GM18507 (cell line): Measurements from ENCODE around the gene PKHD1.

Experiments used
- DNase-seq: peaks from one replicate; pipeline ENCODE4 v3.0.0; 2011; ENCODE audit warnings: low read depth; ENCODE audit not compliant: insufficient read length; ENCODE audit errors: extremely low spot score
- FAIRE-seq: peaks from 2 replicates; lab custom pipeline; 2011; peaks lifted over from hg19 to GRCh38; lab: Jason Lieb, UNC

Gene PKHD1

DNA sequence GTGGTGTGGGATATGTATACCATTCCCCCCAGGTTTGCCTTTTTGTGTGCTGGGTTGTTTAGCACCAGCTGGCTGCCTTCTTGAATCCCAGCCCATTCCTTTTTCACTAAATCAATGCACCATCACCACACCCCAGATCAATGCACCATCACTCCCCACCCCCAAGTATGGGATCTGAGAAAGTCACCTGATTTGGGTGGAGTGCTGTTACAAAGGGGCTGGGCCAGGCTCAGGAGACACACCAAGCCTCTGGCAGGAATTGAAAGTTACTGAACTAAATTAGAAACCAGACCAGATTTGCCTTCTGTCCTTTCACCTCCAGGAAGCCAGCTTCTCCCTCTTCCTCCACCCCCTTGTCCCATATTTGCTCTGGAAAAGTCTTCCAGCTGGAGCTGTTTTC is 19.6 kb upstream of the PKHD1 start:
- DNase-seq (no peak), FAIRE-seq (no peak)

DNA sequence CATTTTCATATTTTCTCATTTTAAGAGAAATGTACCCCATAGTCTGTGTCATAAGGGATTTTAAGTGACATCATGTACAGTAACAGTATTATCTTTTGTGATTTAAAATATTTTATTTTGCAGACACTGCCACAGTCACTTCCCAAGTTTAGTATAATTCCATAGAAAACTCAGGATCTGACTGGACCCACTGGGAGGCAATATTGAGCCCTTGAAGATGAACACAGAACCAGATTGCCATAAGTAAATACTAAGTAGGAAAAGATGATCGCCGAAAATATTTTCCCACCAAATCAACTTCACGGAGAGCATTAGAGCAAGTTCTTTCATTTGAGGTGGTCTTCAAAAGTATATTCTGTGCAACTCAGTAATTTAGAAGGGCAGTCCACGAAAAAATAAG is 17.6 kb upstream of the PKHD1 start:
- DNase-seq, result no peak
- no peak for FAIRE-seq

DNA sequence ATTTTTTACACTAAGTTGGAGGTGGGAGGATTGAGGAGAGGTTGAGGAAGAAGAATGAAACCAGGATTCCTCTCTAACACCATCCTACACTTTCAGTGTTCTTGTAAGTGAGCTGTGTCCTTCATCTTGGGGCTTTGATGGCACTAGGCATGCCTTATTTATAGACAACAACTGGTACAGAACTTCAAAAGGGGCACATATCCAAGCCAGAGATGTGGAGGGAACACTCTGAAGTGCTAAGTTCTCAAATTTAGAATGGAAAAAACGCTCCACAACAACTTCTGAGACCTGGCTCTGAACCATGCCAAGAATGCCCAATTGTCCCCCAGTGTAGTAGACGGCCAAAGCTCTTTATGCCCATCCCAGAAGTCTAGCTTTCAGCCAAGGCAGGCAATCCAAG is 16.2 kb upstream of the PKHD1 start:
- no peak for FAIRE-seq

DNA sequence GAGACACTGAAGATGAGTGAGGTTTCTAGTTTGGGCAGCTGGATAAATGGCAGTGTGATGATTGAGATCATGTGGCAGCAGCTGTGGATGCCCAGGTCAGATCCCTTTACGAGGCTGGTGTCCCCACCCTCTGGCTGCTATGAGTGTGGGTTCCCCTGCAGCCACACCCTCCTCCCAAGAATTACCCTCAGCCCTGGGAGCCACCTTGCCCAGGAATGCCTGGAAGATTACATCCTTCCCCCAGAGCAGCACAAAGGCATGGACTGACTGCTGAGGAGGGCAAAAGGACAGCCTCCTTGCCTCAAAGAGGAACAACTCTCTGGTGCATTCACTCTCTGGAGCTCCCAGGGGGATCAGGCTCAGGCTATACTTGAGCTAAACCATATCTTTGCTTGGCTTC is 15.0 kb upstream of the PKHD1 start:
- DNase-seq (no peak), FAIRE-seq (no peak)

More for the DNA sequence above, 16.2 kb upstream of the PKHD1 start:
- DNase-seq, result no peak

DNA sequence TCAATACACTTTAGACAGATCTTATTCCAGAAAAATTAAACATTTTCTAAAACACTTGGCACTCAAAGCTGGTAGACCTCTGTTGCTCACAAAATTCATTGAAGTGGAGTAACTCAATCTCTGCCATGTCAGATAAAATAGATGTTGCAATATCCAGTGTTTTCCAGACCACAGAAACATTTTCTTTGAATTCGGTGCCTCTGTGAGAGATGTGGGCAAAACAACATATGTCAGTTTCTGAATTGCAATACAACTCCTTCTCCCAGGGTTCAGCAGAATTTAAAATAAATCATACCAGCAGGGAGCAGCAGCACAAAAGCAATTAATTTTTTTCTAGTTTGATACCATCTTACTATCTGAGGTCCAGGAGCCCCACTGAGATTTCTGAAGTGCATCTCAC is 11.3 kb upstream of the PKHD1 start:
- DNase-seq (no peak), FAIRE-seq (no peak)

DNA sequence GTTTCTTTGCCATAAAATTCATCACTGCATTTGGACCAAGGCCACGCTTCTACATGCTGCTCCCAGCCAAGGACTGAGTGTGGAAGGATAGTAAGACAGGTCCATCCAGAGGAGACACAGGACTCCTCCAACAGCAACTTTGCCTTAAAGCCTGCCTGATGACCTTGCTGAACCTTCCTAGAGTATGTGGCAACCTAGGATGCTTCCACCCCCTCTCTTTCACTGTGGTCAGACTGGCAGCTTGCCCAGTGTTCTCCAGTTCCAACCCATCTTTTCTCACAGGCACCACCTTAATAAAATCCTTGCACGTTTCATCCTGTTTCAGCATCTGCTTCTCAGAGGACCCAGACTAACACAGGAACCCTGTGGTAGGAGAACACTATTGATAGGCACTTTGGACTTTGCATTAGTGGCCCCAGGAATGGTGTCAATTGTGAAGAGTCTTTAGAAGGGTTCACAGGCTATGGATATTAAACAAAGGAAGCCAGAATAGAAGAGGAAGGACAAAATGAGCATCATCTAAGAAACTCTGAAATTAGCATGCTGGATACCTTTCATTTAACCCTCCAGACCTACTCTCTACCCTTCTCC is 2.4 kb upstream of the PKHD1 start:
- no peak for FAIRE-seq
- no peak for DNase-seq

DNA sequence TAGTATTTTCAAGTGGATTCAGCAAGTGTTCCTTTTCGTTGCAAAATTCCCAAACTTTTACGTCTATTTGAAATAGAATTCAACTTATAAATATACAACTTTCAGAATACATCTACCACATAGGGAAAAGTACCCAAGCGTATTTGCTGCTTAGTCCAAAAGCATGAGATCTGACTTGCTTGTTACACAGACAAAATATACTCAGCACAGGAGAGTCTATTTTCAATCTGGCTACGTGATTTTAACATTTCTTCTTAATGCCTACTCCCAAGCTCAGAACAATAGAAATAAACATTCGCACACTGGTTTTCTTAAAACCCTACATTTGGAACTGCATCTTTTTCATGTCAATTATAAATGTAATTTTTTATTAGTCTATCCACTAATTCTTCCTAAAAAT is 672 bp downstream of the PKHD1 start:
- DNase-seq (no peak), FAIRE-seq (no peak)

DNA sequence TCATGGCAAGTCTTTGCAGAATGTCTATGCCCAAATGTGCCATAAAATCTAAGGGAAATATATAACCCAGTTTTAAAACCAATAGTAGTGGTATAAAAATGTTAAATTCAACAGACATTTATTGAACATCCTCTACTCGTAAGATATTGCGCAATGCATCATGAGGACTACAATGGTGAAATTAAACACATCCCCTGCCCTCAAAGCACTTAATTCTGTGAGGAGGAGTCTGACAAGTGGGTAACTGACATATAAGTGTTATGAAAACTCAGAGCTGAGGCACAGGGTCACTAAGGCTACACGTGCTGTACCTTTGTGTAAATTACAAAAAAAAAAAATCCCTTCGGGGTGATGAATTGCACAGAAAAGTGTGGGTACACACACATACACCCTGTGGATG is 6.2 kb downstream of the PKHD1 start:
- DNase-seq (no peak), FAIRE-seq (no peak)

DNA sequence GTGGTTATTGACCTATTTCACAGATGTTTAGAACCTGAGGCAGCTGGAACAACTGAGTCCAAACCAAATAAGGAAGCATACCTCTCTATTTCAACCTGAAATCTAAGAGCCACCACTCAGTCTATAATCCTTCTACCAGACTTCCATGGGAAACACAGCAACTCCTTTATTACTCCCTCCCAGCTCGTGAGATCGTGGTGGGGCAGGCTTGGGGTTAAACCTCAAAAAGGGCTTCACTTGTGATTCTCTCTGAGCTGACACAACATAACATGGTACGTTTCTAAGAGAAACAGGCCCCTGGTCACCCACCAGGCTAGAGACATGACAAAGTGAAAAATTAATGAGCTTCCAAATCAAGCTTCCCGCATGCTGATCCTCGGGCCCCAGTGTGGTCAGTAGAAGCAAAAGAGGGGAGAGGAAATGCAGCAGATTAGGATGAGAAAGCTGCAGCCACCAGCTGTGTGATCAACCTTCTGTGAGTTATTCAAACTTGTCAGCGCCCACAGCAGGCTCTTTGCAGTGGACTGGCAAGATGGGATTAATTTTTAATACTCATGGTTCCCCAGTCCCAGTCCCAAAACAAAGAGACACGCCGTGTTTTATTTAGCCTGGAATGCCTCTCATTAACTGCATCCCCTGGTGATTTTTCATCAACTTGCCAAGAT is 9.3 kb downstream of the PKHD1 start:
- DNase-seq (no peak), FAIRE-seq (no peak)

DNA sequence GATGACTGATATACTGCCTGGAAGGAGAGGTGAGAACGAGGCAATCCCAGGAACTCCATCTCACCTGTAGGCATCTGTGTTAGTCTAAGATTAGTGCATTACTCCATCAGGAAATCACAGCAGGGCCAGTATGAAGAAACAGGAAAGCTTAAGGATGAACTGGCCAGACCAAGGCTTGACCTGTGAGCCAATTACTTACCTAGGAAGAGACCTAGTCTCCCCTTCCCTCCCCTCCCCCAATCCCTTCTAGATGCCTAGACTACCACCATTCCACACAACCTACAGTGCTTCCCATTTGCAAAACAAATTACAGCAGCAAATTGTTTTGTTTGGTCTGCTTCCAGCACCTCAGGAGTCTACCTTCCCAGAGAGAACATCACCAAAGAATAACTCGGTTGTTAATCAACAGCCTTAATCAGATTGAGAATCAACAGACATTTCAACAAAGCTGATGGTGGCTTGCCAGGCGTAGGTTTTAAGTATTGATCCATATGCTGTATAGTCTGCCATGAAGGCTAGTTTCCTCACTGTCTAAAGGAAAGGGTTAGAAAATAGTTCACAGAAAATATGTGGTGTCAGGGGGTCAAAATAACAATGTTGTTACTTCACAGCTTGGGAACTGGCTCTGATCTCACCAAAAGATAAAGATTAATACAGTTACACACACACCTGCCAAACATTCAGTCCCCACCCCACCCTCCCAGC is 10.1 kb downstream of the PKHD1 start:
- DNase-seq, result no peak
- FAIRE-seq, result no peak

DNA sequence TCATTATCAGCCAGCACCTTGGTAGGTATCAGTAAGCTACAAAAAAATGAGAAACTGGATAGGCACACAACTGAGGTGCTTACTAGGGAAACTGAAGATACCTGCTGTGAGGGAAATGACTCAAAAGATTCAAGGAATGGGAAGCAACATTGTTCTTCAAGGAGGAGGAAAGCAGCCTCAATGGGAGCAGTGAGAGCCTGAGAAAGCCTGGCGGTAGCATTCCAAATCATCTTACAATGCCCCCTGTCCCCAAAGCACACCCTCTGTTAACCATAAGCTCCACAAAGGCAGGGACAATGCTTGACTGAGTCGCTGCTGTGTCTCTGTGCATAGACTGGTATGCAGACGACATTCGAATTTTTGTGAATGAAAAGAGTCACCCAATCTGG is 10.6 kb downstream of the PKHD1 start:
- FAIRE-seq (no peak), DNase-seq (no peak)

DNA sequence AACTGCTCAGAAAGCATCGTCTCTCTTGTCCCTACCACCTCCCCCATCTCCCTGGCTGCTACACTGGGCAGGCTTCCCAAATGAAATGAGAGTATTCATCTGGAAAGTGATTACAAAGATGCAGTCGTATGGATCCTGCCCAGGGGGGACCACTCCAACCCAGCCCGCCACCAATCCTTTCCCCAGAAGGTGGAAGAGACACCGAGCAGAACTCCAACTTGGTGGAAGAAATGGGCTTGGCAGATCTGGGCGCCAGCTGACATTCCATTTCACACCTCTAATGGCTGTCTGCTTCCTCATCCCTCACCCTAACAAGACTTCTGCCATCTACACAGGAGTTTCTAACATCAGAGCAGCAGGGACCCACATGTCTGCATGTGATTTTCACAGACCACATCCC is 12.7 kb downstream of the PKHD1 start:
- FAIRE-seq, result no peak
- no peak for DNase-seq

DNA sequence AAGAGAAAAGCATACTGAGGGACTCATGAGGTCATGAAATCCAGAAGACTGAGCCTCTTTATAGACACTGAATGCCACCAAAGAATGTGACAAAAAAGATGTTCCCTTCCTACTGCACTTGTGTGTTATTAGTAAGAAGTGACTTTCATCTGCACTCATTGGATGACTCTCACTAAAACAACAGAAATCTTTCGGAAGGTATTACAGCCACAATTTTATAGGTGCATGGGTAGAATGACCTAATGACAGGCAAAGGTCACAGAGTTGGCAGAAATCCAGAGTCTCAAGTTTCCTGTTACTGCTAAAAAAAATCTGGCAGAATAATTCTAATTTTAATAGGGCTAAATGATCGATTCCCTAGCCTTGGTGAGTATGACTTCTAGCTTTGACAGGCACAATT is 13.3 kb downstream of the PKHD1 start:
- DNase-seq (no peak), FAIRE-seq (no peak)

DNA sequence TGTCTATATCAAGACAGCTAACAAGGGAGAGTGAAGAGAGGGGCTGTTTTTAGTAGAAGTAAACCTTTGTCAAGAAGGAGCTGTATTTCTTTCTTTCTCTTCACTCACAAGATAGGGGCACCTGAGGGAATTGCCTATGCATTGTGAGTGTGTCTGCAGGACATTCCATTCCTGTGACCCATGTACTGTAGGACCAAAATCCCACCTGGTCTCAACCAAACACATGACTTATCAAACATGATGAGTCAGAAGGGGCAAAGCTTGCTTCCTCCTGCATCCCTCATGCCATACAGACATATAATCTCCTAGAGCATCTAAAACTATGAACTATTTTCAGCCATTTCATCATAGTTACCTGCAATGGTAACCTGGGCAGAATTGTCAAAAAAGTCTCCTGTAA is 21.8 kb downstream of the PKHD1 start:
- DNase-seq (no peak), FAIRE-seq (no peak)

DNA sequence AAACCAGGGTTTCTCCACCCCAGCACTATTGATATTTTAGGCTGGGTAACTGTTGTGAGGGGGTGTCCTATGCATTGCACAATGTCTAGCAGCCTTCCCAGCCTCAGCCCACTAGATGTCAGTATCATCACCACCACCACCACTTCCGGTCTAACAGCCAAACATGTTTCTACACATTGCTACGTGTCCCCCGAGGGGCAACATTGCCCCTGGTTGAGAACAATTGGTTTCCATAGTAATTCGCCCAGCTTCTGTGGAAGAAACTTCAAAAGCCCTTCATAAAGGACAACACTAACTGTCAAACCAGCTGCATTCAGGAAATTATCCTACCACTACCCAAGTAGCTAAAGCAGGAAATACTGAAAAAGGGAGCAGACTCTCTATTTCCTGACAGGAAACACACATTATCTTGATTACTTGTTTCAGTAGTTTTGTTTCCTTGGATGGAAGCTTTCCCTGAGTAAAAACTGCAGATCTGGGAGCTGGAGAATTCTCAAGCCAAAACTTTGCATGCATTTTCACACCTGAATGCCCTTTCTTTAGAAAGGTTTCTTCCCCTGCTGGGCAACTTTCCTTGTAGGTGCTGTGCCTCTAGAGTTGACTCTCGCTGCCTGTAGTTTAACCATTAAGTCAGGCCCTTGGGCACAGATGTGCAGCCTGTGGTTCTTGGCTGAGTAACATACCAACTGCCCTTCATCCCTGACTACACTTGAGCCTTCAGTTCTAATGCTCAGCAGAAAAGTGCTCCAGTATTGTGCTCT is 23.6 kb downstream of the PKHD1 start:
- peak; percentile 83 for FAIRE-seq
- DNase-seq, result peak; percentile 50

DNA sequence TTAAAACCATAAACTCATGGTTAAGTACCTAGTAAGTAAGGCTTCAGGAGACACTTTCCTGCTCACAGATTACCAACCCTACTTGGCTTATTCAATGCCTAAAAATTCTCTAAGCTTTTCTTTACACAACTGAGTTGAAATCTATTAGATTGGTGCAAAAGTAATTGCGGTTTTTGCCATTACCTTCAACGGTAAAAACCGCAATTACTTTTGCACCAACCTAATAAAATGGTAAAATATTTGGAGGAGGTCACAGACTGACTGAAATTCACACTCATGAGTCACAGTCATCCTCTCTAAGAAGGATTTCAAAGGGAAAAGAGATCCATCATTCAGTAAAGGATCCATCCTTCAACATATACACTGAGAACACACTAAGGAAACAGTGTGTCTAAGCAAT is 25.9 kb downstream of the PKHD1 start:
- no peak for FAIRE-seq

DNA sequence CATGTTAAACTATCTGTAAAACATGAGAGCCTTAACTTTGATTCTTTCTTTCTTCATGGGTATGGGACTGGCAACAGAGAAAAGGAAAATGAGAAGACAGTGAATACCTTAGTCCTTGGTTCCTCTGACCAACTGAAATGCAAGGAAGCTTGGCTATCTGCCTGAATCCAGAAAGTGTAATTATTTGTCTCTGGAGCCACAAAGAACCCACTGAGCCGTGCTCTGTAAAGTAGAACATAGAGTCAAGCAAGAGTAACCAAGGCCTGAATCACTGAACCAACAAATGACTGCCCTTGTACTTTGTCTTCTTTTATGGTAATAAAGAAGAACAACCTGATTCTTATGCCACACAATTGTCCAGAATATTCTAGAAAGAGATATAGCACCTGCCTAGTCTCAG is 27.6 kb downstream of the PKHD1 start:
- no peak for DNase-seq
- FAIRE-seq, result no peak

More for the DNA sequence above, 25.9 kb downstream of the PKHD1 start:
- DNase-seq, result no peak

DNA sequence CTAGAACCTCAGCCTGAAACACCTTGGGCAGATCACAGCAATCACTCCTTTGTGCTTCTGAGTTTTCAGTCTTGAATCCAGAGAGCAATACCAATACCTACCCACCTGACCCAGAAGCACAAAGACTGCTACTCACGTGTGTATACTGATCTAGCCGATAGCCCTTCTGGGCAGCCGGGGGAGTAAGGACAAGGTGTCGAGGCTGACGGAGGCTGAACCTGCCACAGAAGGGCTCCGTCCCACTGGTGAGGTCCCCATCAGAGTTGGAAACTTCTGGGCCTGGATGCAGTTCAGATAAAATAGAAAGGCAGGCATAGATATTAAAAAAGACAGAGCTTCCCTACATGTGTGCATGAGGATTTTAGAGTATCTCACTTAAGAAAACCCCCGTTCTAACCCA is 32.0 kb downstream of the PKHD1 start:
- no peak for FAIRE-seq
- DNase-seq, result no peak

DNA sequence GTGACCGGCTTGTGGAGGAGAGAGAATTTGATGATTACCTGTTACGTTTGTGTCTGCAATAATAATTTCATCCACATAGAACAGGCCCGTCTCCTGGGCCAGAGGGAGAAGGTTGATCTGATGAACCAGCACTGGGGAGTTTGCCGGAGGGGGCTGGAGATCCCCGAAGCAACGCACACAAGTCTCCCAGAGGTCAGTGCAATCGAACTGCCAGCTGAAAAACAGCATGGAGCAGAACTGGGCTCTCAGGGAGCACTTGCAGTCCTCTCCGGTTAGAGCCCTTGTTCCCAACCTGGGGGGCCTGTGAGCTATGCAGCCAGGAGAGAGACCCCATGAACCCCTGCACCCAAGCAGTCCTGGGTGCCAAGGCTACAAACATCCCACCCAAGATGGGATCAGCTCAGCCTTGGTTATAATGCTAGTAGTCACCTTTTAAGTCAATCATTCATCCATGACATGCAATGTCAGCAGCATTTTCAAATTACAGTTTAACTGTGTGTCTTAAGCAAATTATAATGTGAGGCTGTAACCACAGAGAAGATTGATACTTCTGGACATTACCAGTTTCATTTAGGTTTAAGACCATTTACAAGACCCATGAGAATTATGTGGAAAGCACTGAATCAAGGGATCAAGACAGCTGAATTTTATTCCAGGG is 34.2 kb downstream of the PKHD1 start:
- DNase-seq, result no peak
- no peak for FAIRE-seq

DNA sequence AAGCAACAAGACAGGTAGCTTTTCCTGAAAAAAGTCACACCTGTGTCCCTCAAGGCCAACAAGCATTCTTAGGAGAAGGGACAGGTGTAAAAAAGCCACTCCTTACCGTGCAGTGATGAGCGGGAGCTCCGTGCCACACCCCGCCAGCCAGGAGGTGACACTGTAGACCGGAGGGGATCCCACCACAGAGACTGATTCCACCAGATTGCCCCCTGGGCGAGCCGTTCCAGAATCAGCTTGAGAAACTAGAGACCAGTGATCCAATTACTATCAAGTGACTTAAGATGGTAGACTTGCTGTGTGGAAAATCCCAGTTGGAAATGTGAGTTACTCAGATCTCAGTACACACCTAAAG is 37.4 kb downstream of the PKHD1 start:
- DNase-seq (no peak), FAIRE-seq (no peak)
